Loucy (cell line): ENCODE data around the gene CFAP119.

Source experiments
- H2AFZ ChIP-seq: fragments of 200-600 bp; sonication (generic); 2 replicates; pipeline ENCODE4 v1.6.0; 2016; ENCODE audit warnings: antibody characterized with exemption, mild to moderate bottlenecking, low read length, moderate library complexity
- H3F3A ChIP-seq: fragments of 200-600 bp; 2 replicates; pipeline ENCODE4 v1.6.0; 2016; ENCODE audit warnings: antibody characterized with exemption, low read depth, mild to moderate bottlenecking
- H3K27me3 ChIP-seq: fragments of 200-600 bp; sonication (generic); 2 replicates; pipeline ENCODE4 v1.6.1; 2014; ENCODE audit warnings: low read length, mild to moderate bottlenecking; ENCODE audit not compliant: insufficient read depth, poor library complexity, severe bottlenecking
- H3K36me3 ChIP-seq: fragments of 200-600 bp; sonication (generic); 2 replicates; pipeline ENCODE4 v1.6.1; 2016; ENCODE audit warnings: low read length; ENCODE audit not compliant: insufficient read depth
- H3K4me1 ChIP-seq: fragments of 200-600 bp; sonication (generic); 2 replicates; pipeline ENCODE4 v1.5.1; 2014; ENCODE audit warnings: low read length, mild to moderate bottlenecking; ENCODE audit not compliant: insufficient read depth, poor library complexity, severe bottlenecking
- H3K4me2 ChIP-seq: fragments of 200-600 bp; sonication (generic); 2 replicates; pipeline ENCODE4 v1.6.0; 2014; ENCODE audit warnings: antibody characterized with exemption, low read length, low read depth, mild to moderate bottlenecking; ENCODE audit not compliant: poor library complexity, severe bottlenecking
- H3K4me3 ChIP-seq: fragments of 200-600 bp; sonication (generic); 2 replicates; pipeline ENCODE4 v1.5.1; 2014; ENCODE audit warnings: low read length, mild to moderate bottlenecking, mixed read lengths; ENCODE audit not compliant: poor library complexity, severe bottlenecking
- H3K79me2 ChIP-seq: fragments of 200-600 bp; sonication (generic); 2 replicates; pipeline ENCODE4 v1.6.1; 2014; ENCODE audit warnings: low read length; ENCODE audit not compliant: insufficient read depth
- H3K9ac ChIP-seq: fragments of 200-600 bp; sonication (generic); 2 replicates; pipeline ENCODE4 v1.6.0; 2014; ENCODE audit warnings: mild to moderate bottlenecking, low read depth, low read length, moderate library complexity; ENCODE audit not compliant: poor library complexity, severe bottlenecking
- H3K9me2 ChIP-seq: fragments of 200-600 bp; sonication (generic); replicated peaks from 2 replicates; pipeline ENCODE4 v1.6.1; 2016; ENCODE audit warnings: low read depth, low read length, mixed read lengths
- H3K9me3 ChIP-seq: fragments of 200-600 bp; sonication (generic); 2 replicates; pipeline ENCODE4 v1.6.1; 2014; ENCODE audit warnings: mild to moderate bottlenecking, antibody characterized with exemption, low read length, low read depth; ENCODE audit not compliant: insufficient read depth
- H4K20me1 ChIP-seq: fragments of 200-600 bp; sonication (generic); 2 replicates; pipeline ENCODE4 v1.6.0; 2014; ENCODE audit warnings: antibody characterized with exemption, low read length, mild to moderate bottlenecking; ENCODE audit not compliant: insufficient read depth, poor library complexity, severe bottlenecking
- EZH2phosphoT487 ChIP-seq: fragments of 200-600 bp; IDR thresholded peaks from 2 replicates; pipeline ENCODE4 v1.6.1; 2018; ENCODE audit warnings: antibody characterized with exemption, mild to moderate bottlenecking, moderate library complexity, borderline replicate concordance
- TF ChIP-seq, protein P1 (sequence below): fragments of 200-600 bp; sonication (generic); conservative IDR thresholded peaks from 2 replicates; pipeline ENCODE4 v1.5.1; 2014; ENCODE audit warnings: mild to moderate bottlenecking, antibody characterized with exemption, low read length

CFAP119 gene

DNA sequence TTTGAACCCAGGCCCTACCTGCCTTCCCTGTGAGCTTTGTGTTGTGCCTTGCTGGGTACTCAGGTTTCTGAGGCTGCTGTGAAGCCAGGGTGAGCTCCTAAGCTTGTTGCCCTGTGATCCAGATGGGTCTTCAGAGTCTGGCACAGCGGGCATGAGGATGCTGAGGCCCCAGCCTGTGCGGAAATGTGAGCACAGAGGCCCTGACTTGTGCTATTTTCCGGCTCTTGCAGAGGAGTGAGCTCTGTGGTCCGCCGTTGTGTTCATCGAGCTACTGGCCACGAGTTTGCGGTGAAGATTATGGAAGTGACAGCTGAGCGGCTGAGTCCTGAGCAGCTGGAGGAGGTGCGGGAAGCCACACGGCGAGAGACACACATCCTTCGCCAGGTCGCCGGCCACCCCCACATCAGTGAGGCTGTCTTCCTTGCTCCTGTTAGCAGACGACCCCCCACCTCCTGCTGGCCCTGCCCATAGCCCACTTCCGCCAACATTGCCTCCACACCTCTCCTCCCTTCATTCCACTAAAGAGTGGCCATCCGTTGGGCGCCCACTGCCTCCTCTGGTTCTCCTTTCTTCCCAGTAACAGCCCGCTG is 10.9 kb downstream of the CFAP119 start:
- H3K4me2 ChIP-seq: peak overlapping the region; percentile 68
- H3K4me1 ChIP-seq: peaks cover 20% of the 10 kb centered on the region
- H3K9ac ChIP-seq: peak overlapping the region; percentile 77
- TF ChIP-seq EZH2phosphoT487: no peak
- TF ChIP-seq, protein P1, sequence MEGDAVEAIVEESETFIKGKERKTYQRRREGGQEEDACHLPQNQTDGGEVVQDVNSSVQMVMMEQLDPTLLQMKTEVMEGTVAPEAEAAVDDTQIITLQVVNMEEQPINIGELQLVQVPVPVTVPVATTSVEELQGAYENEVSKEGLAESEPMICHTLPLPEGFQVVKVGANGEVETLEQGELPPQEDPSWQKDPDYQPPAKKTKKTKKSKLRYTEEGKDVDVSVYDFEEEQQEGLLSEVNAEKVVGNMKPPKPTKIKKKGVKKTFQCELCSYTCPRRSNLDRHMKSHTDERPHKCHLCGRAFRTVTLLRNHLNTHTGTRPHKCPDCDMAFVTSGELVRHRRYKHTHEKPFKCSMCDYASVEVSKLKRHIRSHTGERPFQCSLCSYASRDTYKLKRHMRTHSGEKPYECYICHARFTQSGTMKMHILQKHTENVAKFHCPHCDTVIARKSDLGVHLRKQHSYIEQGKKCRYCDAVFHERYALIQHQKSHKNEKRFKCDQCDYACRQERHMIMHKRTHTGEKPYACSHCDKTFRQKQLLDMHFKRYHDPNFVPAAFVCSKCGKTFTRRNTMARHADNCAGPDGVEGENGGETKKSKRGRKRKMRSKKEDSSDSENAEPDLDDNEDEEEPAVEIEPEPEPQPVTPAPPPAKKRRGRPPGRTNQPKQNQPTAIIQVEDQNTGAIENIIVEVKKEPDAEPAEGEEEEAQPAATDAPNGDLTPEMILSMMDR: no peak
- peaks cover 31% of the 10 kb centered on the region for H3K79me2 ChIP-seq
- H3K4me3 ChIP-seq: no peak overlapping the region
- H2AFZ ChIP-seq: no peak overlapping the region
- H4K20me1 ChIP-seq: peaks cover 4% of the 10 kb centered on the region
- H3K9me3 ChIP-seq: no peaks in the 10 kb centered on the region
- no peaks in the 10 kb centered on the region for H3F3A ChIP-seq
- no peaks in the 10 kb centered on the region for H3K27me3 ChIP-seq
- no peaks in the 10 kb centered on the region for H3K9me2 ChIP-seq
- peaks cover 27% of the 10 kb centered on the region; the same call in 1 of the 2 replicates for H3K36me3 ChIP-seq

DNA sequence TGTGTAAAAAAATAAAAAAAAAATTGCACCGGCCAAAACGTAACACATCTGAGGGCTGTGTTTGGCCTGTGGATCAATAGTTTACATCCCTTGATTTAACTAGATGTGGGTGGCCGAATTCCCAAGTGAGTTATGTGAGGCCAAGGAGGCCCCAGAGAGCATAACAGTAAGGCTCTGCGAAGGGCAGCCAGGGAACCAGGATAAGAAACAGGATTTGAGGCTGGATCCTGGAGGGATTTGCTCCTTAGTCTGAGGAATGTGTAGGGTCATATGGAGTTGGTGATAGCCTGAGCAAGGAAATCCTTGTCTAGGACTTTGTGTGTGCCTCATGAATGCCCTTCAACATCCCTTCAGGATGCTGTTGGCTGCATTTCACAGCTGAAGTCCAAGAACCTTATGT is 11.7 kb downstream of the CFAP119 start:
- Histone ChIP-seq H3K9ac (peak overlapping the region; percentile 77), H3K4me3 (peak overlapping the region; percentile 77), H3K27me3 (no peaks in the 10 kb centered on the region), H3K4me2 (peak overlapping the region; percentile 68), H3F3A (no peaks in the 10 kb centered on the region), H3K9me3 (no peaks in the 10 kb centered on the region), H3K4me1 (peaks cover 20% of the 10 kb centered on the region), H4K20me1 (peaks cover 4% of the 10 kb centered on the region), H2AFZ (no peak overlapping the region), H3K9me2 (no peaks in the 10 kb centered on the region), H3K79me2 (peaks cover 31% of the 10 kb centered on the region), H3K36me3 (peaks cover 27% of the 10 kb centered on the region; the same call in 1 of the 2 replicates)
- no peak for TF ChIP-seq EZH2phosphoT487
- TF ChIP-seq, protein P1: no peak

DNA sequence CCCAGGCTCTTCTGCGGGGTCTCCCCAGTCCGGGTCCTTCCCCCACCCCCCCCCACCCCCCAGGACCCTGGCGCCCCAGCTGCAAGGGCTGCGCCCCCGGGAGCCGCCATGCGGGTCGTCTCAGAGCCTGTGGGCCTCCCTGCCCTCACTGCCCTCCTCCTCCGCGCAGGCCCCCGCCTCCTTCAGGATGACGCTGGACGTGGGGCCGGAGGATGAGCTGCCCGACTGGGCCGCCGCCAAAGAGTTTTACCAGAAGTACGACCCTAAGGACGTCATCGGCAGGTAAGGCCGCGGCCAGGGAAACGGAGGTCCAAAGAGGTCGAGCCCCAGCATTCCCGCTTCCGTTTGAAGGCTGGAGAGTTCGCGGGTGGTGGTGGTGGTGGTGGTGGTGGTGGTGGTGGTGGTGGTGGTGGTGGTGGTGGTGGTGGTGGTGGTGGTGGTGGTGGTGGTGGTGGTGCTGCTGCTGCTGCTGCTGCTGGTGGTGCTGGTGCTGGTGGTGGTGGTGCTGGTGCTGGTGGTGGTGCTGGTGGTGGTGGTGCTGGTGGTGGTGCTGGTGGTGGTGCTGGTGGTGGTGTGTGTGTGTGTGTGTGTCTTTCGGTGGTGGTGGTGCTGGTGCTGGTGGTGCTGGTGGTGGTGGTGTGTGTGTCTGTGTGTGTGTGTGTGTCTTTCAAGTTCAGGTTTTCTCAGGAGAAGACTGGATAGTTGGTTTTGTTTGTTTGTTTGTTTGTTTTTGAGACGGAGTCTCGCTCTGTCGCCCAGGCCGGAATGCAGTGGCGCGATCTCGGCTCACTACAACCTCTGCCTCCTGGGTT is 13.0 kb downstream of the CFAP119 start:
- Histone ChIP-seq H2AFZ (no peak overlapping the region; the same call in 1 of the 2 replicates), H3K4me3 (peak overlapping the region; percentile 77), H3K9me2 (no peaks in the 10 kb centered on the region), H3K36me3 (peaks cover 18% of the 10 kb centered on the region; the same call in 1 of the 2 replicates), H3K4me1 (peaks cover 20% of the 10 kb centered on the region), H3K27me3 (no peaks in the 10 kb centered on the region), H3F3A (no peaks in the 10 kb centered on the region), H3K79me2 (peaks cover 31% of the 10 kb centered on the region), H4K20me1 (peaks cover 4% of the 10 kb centered on the region), H3K9ac (peak overlapping the region; percentile 77), H3K4me2 (peak overlapping the region; percentile 68), H3K9me3 (no peaks in the 10 kb centered on the region)
- TF ChIP-seq EZH2phosphoT487: no peak
- TF ChIP-seq, protein P1: no peak
